ENCODE data around the gene SLC13A3.

Gene SLC13A3

DNA sequence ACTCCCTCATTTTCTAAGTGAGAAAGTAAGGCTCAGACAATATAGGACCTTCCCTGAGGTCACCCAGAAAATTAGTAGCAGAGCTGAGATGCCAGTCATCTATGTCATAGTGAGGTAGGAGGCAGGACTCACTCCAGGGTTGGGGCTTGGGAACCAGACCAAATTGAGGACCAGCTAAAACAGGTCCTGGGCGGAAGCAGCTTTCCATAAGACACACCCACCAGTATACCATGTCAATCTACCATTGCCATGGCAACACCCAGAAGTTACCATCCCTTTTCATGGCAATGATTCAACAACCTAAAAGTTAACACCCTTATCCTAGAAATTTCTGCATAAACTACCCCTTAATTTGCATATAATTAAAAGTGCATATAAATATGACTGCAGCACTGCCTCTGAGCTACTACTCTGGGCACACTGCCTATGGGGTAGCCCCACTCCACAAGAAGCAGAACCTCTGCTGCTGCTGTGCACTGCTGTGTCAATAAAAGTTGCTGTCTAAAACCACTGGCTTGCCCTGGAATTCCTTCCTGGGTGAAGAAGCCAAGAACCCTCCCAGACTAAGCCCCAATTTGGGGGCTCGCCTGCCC is 70.5 kb downstream of the SLC13A3 start:
- Histone ChIP-seq H4K20me1 (ENCODE audit: control insufficient read depth, insufficient read depth, low read depth, low read length) (no peaks in the 10 kb centered on the region), H3K9me3 (ENCODE audit: control insufficient read depth, insufficient read depth, low read length) (no peaks in the 10 kb centered on the region), H3F3A (ENCODE audit: control insufficient read depth, insufficient read depth) (no peaks in the 10 kb centered on the region), H3K4me1 (ENCODE audit: control insufficient read depth, low read length) (no peaks in the 10 kb centered on the region), H3K36me3 (ENCODE audit: control insufficient read depth, low read length) (no peaks in the 10 kb centered on the region), H3K4me3 (ENCODE audit: low read length) (no peak overlapping the region), H3K27ac (ENCODE audit: low read depth, low read length) (no peak overlapping the region), H3K79me2 (ENCODE audit: control insufficient read depth, low read length) (no peaks in the 10 kb centered on the region), H3K9me2 (replicated peaks; ENCODE audit: control insufficient read depth, low read length) (no peaks in the 10 kb centered on the region), H3K4me2 (ENCODE audit: low read length) (no peak overlapping the region), H3K27me3 (ENCODE audit: control insufficient read depth, low read length) (no peaks in the 10 kb centered on the region)
- TF ChIP-seq CTCF (IDR thresholded peaks at IDR 0.05; ENCODE audit: low read depth, low read length, poor library complexity, severe bottlenecking) (no peak), EZH2phosphoT487 (IDR thresholded peaks at IDR 0.05; ENCODE audit: borderline replicate concordance, low read length) (no peak)

DNA sequence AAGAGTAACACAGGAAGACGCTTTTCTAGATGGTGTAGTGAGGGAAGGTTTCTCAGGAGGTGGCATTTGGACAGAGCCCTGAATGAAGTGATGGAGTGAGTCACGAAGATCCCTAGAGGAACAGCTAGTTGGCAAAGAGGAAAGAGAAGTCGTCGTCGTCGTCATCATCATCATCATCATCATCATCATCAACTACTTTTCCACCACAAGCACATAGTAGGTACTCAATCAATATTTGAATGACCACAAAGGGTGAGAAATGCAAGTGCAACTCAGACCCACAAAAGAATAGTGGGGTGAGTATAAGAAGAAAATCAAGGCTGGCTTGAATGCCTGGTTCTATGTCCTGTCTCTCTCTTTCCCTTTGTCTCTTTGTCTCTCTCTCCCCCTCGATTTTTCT is 72.5 kb downstream of the SLC13A3 start:
- no peaks in the 10 kb centered on the region for H3K36me3 ChIP-seq (ENCODE audit: control insufficient read depth, low read length)
- H3K9me2 ChIP-seq (replicated peaks; ENCODE audit: control insufficient read depth, low read length), result no peaks in the 10 kb centered on the region
- no peaks in the 10 kb centered on the region; the same call in 1 of the 2 replicates for H3K27me3 ChIP-seq (ENCODE audit: control insufficient read depth, low read length)
- H4K20me1 ChIP-seq (ENCODE audit: control insufficient read depth, insufficient read depth, low read depth, low read length), result no peaks in the 10 kb centered on the region
- no peaks in the 10 kb centered on the region for H3K79me2 ChIP-seq (ENCODE audit: control insufficient read depth, low read length)
- no peaks in the 10 kb centered on the region for H3F3A ChIP-seq (ENCODE audit: control insufficient read depth, insufficient read depth)
- no peak for TF ChIP-seq EZH2phosphoT487 (IDR thresholded peaks at IDR 0.05; ENCODE audit: borderline replicate concordance, low read length)
- no peak for TF ChIP-seq CTCF (IDR thresholded peaks at IDR 0.05; ENCODE audit: low read depth, low read length, poor library complexity, severe bottlenecking)
- H3K4me1 ChIP-seq (ENCODE audit: control insufficient read depth, low read length), result no peaks in the 10 kb centered on the region
- H3K27ac ChIP-seq (ENCODE audit: low read depth, low read length), result no peak overlapping the region
- H3K9me3 ChIP-seq (ENCODE audit: control insufficient read depth, insufficient read depth, low read length), result no peaks in the 10 kb centered on the region
- H3K4me2 ChIP-seq (ENCODE audit: low read length), result no peak overlapping the region
- no peak overlapping the region for H3K4me3 ChIP-seq (ENCODE audit: low read length)

- Histone ChIP-seq H3K27me3 (ENCODE audit: control insufficient read depth, low read length) (no peaks in the 10 kb centered on the region; the same call in 1 of the 2 replicates), H3K27ac (ENCODE audit: low read depth, low read length) (no peak overlapping the region), H3K4me1 (ENCODE audit: control insufficient read depth, low read length) (no peaks in the 10 kb centered on the region), H3K9me3 (ENCODE audit: control insufficient read depth, insufficient read depth, low read length) (no peaks in the 10 kb centered on the region), H3K4me2 (ENCODE audit: low read length) (no peak overlapping the region), H3K9me2 (replicated peaks; ENCODE audit: control insufficient read depth, low read length) (no peaks in the 10 kb centered on the region), H3F3A (ENCODE audit: control insufficient read depth, insufficient read depth) (no peaks in the 10 kb centered on the region), H3K79me2 (ENCODE audit: control insufficient read depth, low read length) (no peaks in the 10 kb centered on the region), H4K20me1 (ENCODE audit: control insufficient read depth, insufficient read depth, low read depth, low read length) (no peaks in the 10 kb centered on the region), H3K36me3 (ENCODE audit: control insufficient read depth, low read length) (no peaks in the 10 kb centered on the region), H3K4me3 (ENCODE audit: low read length) (no peak overlapping the region)
- no peak for TF ChIP-seq EZH2phosphoT487 (IDR thresholded peaks at IDR 0.05; ENCODE audit: borderline replicate concordance, low read length)
- no peak for TF ChIP-seq CTCF (IDR thresholded peaks at IDR 0.05; ENCODE audit: low read depth, low read length, poor library complexity, severe bottlenecking)
Observed at GRCh38 chr20:46576774-46577395, 74.4 kb downstream of the SLC13A3 start.

Measured in DOHH2 (cell line).